ENCODE results near the gene ANK3.

Gene ANK3

DNA sequence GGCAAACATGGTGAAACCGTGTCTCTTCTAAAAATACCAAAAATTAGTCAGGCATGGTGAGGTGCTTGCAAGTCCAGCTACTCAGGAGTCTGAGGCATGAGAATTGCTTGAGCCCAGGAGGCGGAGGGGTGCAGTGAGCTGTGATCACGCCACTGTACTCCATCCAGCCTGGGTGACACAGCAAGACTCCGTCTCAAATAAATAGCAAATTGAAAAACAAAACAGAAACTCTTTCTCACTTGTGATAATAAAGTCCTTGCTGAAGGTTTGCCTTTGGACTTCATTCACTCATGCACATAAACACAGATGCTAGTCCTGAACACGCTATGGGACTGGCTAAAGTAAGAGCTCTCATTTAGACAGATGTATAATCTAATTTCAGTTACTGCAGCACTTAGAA is 37.6 kb downstream of the ANK3 start:
- Histone ChIP-seq H3K9ac (ENCODE audit: low read depth, low read length) (no peak overlapping the region), H3K4me1 (ENCODE audit: insufficient read depth, low read length) (peaks cover 21% of the 10 kb centered on the region), H3K27me3 (ENCODE audit: insufficient read depth, low read length) (no peaks in the 10 kb centered on the region), H3K36me3 (ENCODE audit: insufficient read depth, low read depth, low read length) (no peaks in the 10 kb centered on the region), H3K4me3 (ENCODE audit: low read length) (no peak overlapping the region), H3K27ac (ENCODE audit: low read length) (no peak overlapping the region), H3K9me3 (ENCODE audit: insufficient read depth, low read depth, low read length) (no peaks in the 10 kb centered on the region)

DNA sequence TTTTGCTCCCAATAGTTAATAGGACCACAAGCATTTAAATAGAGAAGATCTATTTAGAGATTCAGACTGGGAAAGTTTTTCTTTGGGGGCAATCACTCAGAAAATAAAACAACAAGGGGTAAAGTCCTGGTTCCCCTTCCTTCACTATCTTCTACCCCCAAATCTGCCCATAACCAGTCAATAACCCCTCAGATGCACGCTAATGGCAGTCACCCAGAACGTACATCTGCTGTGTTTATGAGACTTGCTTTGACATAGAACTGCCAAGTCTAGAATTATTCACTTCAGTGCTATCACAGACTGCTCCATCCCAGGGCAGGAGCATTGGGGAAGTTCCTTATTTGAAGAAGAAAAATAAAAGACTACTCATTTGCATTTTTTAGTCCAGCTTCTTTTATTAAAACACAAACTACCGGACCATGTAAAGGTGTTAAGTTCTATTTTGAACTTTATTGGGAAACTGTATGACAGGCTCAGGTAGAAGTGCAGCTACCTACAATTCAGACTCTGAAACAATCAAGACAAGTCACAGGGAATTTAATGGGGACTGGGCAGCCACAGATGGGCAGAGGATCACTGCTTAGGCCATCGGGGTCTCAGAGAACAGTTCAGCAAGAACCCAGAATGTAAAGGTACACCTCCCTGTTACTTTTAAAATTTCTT is 38.4 kb downstream of the ANK3 start:
- Histone ChIP-seq H3K4me1 (ENCODE audit: insufficient read depth, low read length) (peaks cover 21% of the 10 kb centered on the region), H3K27me3 (ENCODE audit: insufficient read depth, low read length) (no peaks in the 10 kb centered on the region), H3K27ac (ENCODE audit: low read length) (no peak overlapping the region), H3K9me3 (ENCODE audit: insufficient read depth, low read depth, low read length) (no peaks in the 10 kb centered on the region), H3K9ac (ENCODE audit: low read depth, low read length) (no peak overlapping the region), H3K4me3 (ENCODE audit: low read length) (no peak overlapping the region), H3K36me3 (ENCODE audit: insufficient read depth, low read depth, low read length) (no peaks in the 10 kb centered on the region)

- H3K36me3 ChIP-seq (ENCODE audit: insufficient read depth, low read depth, low read length) = no peaks in the 10 kb centered on the region
Observed at GRCh38 chr10:60350400-60350799, 39.3 kb downstream of the ANK3 start.

GRCh38 chr10:60349426-60349825 is 40.2 kb downstream of the ANK3 start:
- H3K27me3 ChIP-seq (ENCODE audit: insufficient read depth, low read length) = no peaks in the 10 kb centered on the region
- peaks cover 20% of the 10 kb centered on the region for H3K4me1 ChIP-seq (ENCODE audit: insufficient read depth, low read length)
- H3K36me3 ChIP-seq (ENCODE audit: insufficient read depth, low read depth, low read length) = no peaks in the 10 kb centered on the region
- no peak overlapping the region for H3K4me3 ChIP-seq (ENCODE audit: low read length)
- no peaks in the 10 kb centered on the region for H3K9me3 ChIP-seq (ENCODE audit: insufficient read depth, low read depth, low read length)
- no peak overlapping the region for H3K27ac ChIP-seq (ENCODE audit: low read length)
- H3K9ac ChIP-seq (ENCODE audit: low read depth, low read length) = no peak overlapping the region

More at GRCh38 chr10:60350400-60350799, 39.3 kb downstream of the ANK3 start:
- peaks cover 21% of the 10 kb centered on the region for H3K4me1 ChIP-seq (ENCODE audit: insufficient read depth, low read length)
- no peak overlapping the region for H3K4me3 ChIP-seq (ENCODE audit: low read length)
- H3K9me3 ChIP-seq (ENCODE audit: insufficient read depth, low read depth, low read length) = no peaks in the 10 kb centered on the region
- no peak overlapping the region for H3K9ac ChIP-seq (ENCODE audit: low read depth, low read length)
- no peak overlapping the region for H3K27ac ChIP-seq (ENCODE audit: low read length)
- no peaks in the 10 kb centered on the region for H3K27me3 ChIP-seq (ENCODE audit: insufficient read depth, low read length)

GRCh38 chr10:60348982-60349381 is 40.7 kb downstream of the ANK3 start:
- no peaks in the 10 kb centered on the region for H3K9me3 ChIP-seq (ENCODE audit: insufficient read depth, low read depth, low read length)
- H3K27ac ChIP-seq (ENCODE audit: low read length) = no peak overlapping the region
- no peak overlapping the region for H3K9ac ChIP-seq (ENCODE audit: low read depth, low read length)
- H3K36me3 ChIP-seq (ENCODE audit: insufficient read depth, low read depth, low read length) = no peaks in the 10 kb centered on the region
- peaks cover 16% of the 10 kb centered on the region for H3K4me1 ChIP-seq (ENCODE audit: insufficient read depth, low read length)
- H3K27me3 ChIP-seq (ENCODE audit: insufficient read depth, low read length) = no peaks in the 10 kb centered on the region
- no peak overlapping the region for H3K4me3 ChIP-seq (ENCODE audit: low read length)

- no peaks in the 10 kb centered on the region for H3K36me3 ChIP-seq (ENCODE audit: insufficient read depth, low read depth, low read length)
- no peak overlapping the region for H3K27ac ChIP-seq (ENCODE audit: low read length)
- H3K9ac ChIP-seq (ENCODE audit: low read depth, low read length) = no peak overlapping the region
- no peak overlapping the region for H3K4me3 ChIP-seq (ENCODE audit: low read length)
- no peaks in the 10 kb centered on the region for H3K27me3 ChIP-seq (ENCODE audit: insufficient read depth, low read length)
- H3K4me1 ChIP-seq (ENCODE audit: insufficient read depth, low read length) = peaks cover 10% of the 10 kb centered on the region
- H3K9me3 ChIP-seq (ENCODE audit: insufficient read depth, low read depth, low read length) = no peaks in the 10 kb centered on the region
Observed at GRCh38 chr10:60347270-60347669, 42.4 kb downstream of the ANK3 start.

DNA sequence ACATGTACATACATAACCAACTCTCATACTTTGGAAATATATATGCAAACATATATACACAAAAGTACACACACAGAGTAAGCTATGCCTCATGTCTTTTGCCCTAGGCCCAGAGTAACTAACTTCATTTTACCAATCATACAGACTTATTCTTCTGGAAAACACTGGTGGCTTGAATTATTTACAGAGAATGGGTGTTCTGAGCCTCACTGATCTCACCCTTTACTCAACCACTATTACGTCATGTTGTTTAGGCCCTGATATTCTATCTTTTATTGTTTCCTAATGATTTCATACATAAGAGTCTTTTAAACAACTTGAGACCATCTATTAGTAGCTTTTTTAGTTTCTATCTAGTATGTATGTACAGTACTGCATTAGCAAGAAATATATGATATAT is 43.0 kb downstream of the ANK3 start:
- no peak overlapping the region for H3K4me3 ChIP-seq (ENCODE audit: low read length)
- peaks cover 10% of the 10 kb centered on the region for H3K4me1 ChIP-seq (ENCODE audit: insufficient read depth, low read length)
- no peaks in the 10 kb centered on the region for H3K9me3 ChIP-seq (ENCODE audit: insufficient read depth, low read depth, low read length)
- H3K9ac ChIP-seq (ENCODE audit: low read depth, low read length) = no peak overlapping the region
- H3K36me3 ChIP-seq (ENCODE audit: insufficient read depth, low read depth, low read length) = no peaks in the 10 kb centered on the region
- no peak overlapping the region for H3K27ac ChIP-seq (ENCODE audit: low read length)
- H3K27me3 ChIP-seq (ENCODE audit: insufficient read depth, low read length) = no peaks in the 10 kb centered on the region

GRCh38 chr10:60343254-60343653 is 46.4 kb downstream of the ANK3 start:
- Histone ChIP-seq H3K27me3 (ENCODE audit: insufficient read depth, low read length) (no peaks in the 10 kb centered on the region), H3K4me1 (ENCODE audit: insufficient read depth, low read length) (peaks cover 17% of the 10 kb centered on the region; the same call in 1 of the 2 replicates), H3K9me3 (ENCODE audit: insufficient read depth, low read depth, low read length) (no peaks in the 10 kb centered on the region)

GRCh38 chr10:60341969-60342368 is 47.7 kb downstream of the ANK3 start:
- Histone ChIP-seq H3K4me1 (ENCODE audit: insufficient read depth, low read length) (peaks cover 16% of the 10 kb centered on the region; the same call in 1 of the 2 replicates), H3K36me3 (ENCODE audit: insufficient read depth, low read depth, low read length) (no peaks in the 10 kb centered on the region), H3K4me3 (ENCODE audit: low read length) (no peak overlapping the region), H3K9ac (ENCODE audit: low read depth, low read length) (no peak overlapping the region), H3K9me3 (ENCODE audit: insufficient read depth, low read depth, low read length) (no peaks in the 10 kb centered on the region), H3K27ac (ENCODE audit: low read length) (no peak overlapping the region), H3K27me3 (ENCODE audit: insufficient read depth, low read length) (no peaks in the 10 kb centered on the region)

More at GRCh38 chr10:60343254-60343653, 46.4 kb downstream of the ANK3 start:
- Histone ChIP-seq H3K9ac (ENCODE audit: low read depth, low read length) (no peak overlapping the region), H3K4me3 (ENCODE audit: low read length) (no peak overlapping the region), H3K36me3 (ENCODE audit: insufficient read depth, low read depth, low read length) (no peaks in the 10 kb centered on the region), H3K27ac (ENCODE audit: low read length) (no peak overlapping the region)

- H3K27me3 ChIP-seq (ENCODE audit: insufficient read depth, low read length) = no peaks in the 10 kb centered on the region
- no peak overlapping the region for H3K27ac ChIP-seq (ENCODE audit: low read length)
Observed at GRCh38 chr10:60340973-60341372, 48.7 kb downstream of the ANK3 start.

GRCh38 chr10:60339757-60340156 is 49.9 kb downstream of the ANK3 start:
- Histone ChIP-seq H3K4me1 (ENCODE audit: insufficient read depth, low read length) (peaks cover 16% of the 10 kb centered on the region; the same call in 1 of the 2 replicates), H3K36me3 (ENCODE audit: insufficient read depth, low read depth, low read length) (no peaks in the 10 kb centered on the region), H3K27ac (ENCODE audit: low read length) (no peak overlapping the region), H3K9me3 (ENCODE audit: insufficient read depth, low read depth, low read length) (no peaks in the 10 kb centered on the region), H3K27me3 (ENCODE audit: insufficient read depth, low read length) (no peaks in the 10 kb centered on the region), H3K4me3 (ENCODE audit: low read length) (no peak overlapping the region), H3K9ac (ENCODE audit: low read depth, low read length) (no peak overlapping the region; the same call in 1 of the 2 replicates)

More at GRCh38 chr10:60340973-60341372, 48.7 kb downstream of the ANK3 start:
- Histone ChIP-seq H3K9ac (ENCODE audit: low read depth, low read length) (no peak overlapping the region), H3K4me1 (ENCODE audit: insufficient read depth, low read length) (peaks cover 16% of the 10 kb centered on the region; the same call in 1 of the 2 replicates), H3K9me3 (ENCODE audit: insufficient read depth, low read depth, low read length) (no peaks in the 10 kb centered on the region), H3K36me3 (ENCODE audit: insufficient read depth, low read depth, low read length) (no peaks in the 10 kb centered on the region), H3K4me3 (ENCODE audit: low read length) (no peak overlapping the region)

GRCh38 chr10:60338786-60339185 is 50.9 kb downstream of the ANK3 start:
- Histone ChIP-seq H3K9me3 (ENCODE audit: insufficient read depth, low read depth, low read length) (no peaks in the 10 kb centered on the region), H3K9ac (ENCODE audit: low read depth, low read length) (peak overlapping the region; percentile 18; the same call in 1 of the 2 replicates), H3K27me3 (ENCODE audit: insufficient read depth, low read length) (no peaks in the 10 kb centered on the region), H3K4me1 (ENCODE audit: insufficient read depth, low read length) (peaks cover 16% of the 10 kb centered on the region; the same call in 1 of the 2 replicates), H3K27ac (ENCODE audit: low read length) (no peak overlapping the region), H3K4me3 (ENCODE audit: low read length) (peak overlapping the region; percentile 27; the same call in 1 of the 2 replicates), H3K36me3 (ENCODE audit: insufficient read depth, low read depth, low read length) (no peaks in the 10 kb centered on the region)
